Neural cell (in vitro differentiated cells): ENCODE measurements around the gene C1orf52. TPM values are rescaled to one million over a fixed set of nuclear protein-coding genes. Genes with fewer than 3 reads are reported as not detected.

Experiments used
- H2AFZ ChIP-seq: fragments of 200-600, 300-800 bp; sonication (generic), shearing (Covaris generic); 2 replicates; pipeline ENCODE4 v1.6.0; 2014; ENCODE audit warnings: low read depth, mild to moderate bottlenecking, antibody characterized with exemption, low read length, moderate library complexity
- H3F3A ChIP-seq: fragments of 200-600 bp; shearing (Covaris generic); 2 replicates; pipeline ENCODE4 v1.6.1; 2016; ENCODE audit warnings: mild to moderate bottlenecking, moderate library complexity, mixed read lengths, antibody characterized with exemption, low read length; ENCODE audit not compliant: insufficient read depth, poor library complexity, severe bottlenecking
- H3K27ac ChIP-seq: fragments of 200-600, 300-800 bp; sonication (generic), shearing (Covaris generic); 2 replicates; pipeline ENCODE4 v1.5.1; 2014; ENCODE audit warnings: mild to moderate bottlenecking, low read length, moderate library complexity
- H3K27me3 ChIP-seq: fragments of 300-800, 200-600 bp; sonication (generic), shearing (Covaris generic); 2 replicates; pipeline ENCODE4 v1.6.0; 2014; ENCODE audit warnings: mild to moderate bottlenecking, low read depth, low read length, moderate library complexity; ENCODE audit not compliant: insufficient read depth
- H3K36me3 ChIP-seq: fragments of 300-800, 200-600 bp; sonication (generic), shearing (Covaris generic); 2 replicates; pipeline ENCODE4 v1.5.1; 2014; ENCODE audit warnings: mild to moderate bottlenecking, antibody characterized with exemption, low read length, moderate library complexity; ENCODE audit not compliant: insufficient read depth
- H3K4me2 ChIP-seq: fragments of 300-800, 200-600 bp; sonication (generic), shearing (Covaris generic); 2 replicates; pipeline ENCODE4 v1.6.0; 2014; ENCODE audit warnings: mild to moderate bottlenecking, low read length
- H3K4me3 ChIP-seq: fragments of 300-800, 200-600 bp; sonication (generic), shearing (Covaris generic); 2 replicates; pipeline ENCODE4 v1.5.1; 2014; ENCODE audit warnings: mild to moderate bottlenecking, low read length, moderate library complexity
- H3K79me2 ChIP-seq: fragments of 200-600 bp; shearing (Covaris generic); replicated peaks from 2 replicates; pipeline ENCODE4 v1.6.0; 2014; ENCODE audit warnings: mild to moderate bottlenecking, low read length, moderate library complexity; ENCODE audit not compliant: insufficient read depth
- H3K9ac ChIP-seq: fragments of 300-800, 200-600 bp; sonication (generic), shearing (Covaris generic); 2 replicates; pipeline ENCODE4 v1.6.1; 2016; ENCODE audit warnings: mild to moderate bottlenecking, low read length, mixed read lengths
- H3K9me2 ChIP-seq: fragments of 200-600 bp; shearing (Covaris generic); 2 replicates; pipeline ENCODE4 v1.6.1; 2016; ENCODE audit warnings: mild to moderate bottlenecking, low read length, mixed read lengths; ENCODE audit not compliant: insufficient read depth
- H3K9me3 ChIP-seq: fragments of 200-600, 300-800 bp; sonication (generic), shearing (Covaris generic); 2 replicates; pipeline ENCODE4 v1.6.1; 2016; ENCODE audit warnings: mild to moderate bottlenecking, mixed run types, low read length, moderate library complexity, mixed read lengths
- H4K20me1 ChIP-seq: fragments of 200-600 bp; shearing (Covaris generic); 2 replicates; pipeline ENCODE4 v1.6.1; 2016; ENCODE audit warnings: mild to moderate bottlenecking, mixed run types; ENCODE audit not compliant: insufficient read depth
- CTCF ChIP-seq: fragments of 450-650 bp; IDR thresholded peaks from 2 replicates; pipeline ENCODE4 v1.5.1; 2014; ENCODE audit warnings: antibody characterized with exemption, mild to moderate bottlenecking, moderate library complexity; ENCODE audit not compliant: poor library complexity, severe bottlenecking
- EP300 ChIP-seq: fragments of 450-650 bp; conservative IDR thresholded peaks from 2 replicates; pipeline ENCODE4 v1.6.1; 2014; ENCODE audit warnings: antibody characterized with exemption, mild to moderate bottlenecking, moderate library complexity; ENCODE audit not compliant: poor library complexity, severe bottlenecking
- EZH2 ChIP-seq: fragments of 200-600, 300-800 bp; shearing (Covaris generic), sonication (generic); IDR thresholded peaks from 2 replicates; pipeline ENCODE4 v1.6.1; 2014; ENCODE audit warnings: antibody characterized with exemption, low read length, borderline replicate concordance, mild to moderate bottlenecking; ENCODE audit not compliant: insufficient read depth, poor library complexity, severe bottlenecking
- MXI1 ChIP-seq: fragments of 450-650 bp; conservative IDR thresholded peaks from 2 replicates; pipeline ENCODE4 v1.6.1; 2014; ENCODE audit warnings: antibody characterized with exemption, mild to moderate bottlenecking; ENCODE audit not compliant: poor library complexity, severe bottlenecking
- POLR2AphosphoS5 ChIP-seq: IDR thresholded peaks from 2 replicates; pipeline ENCODE4 v1.6.1; 2012
- RAD21 ChIP-seq: fragments of 450-650 bp; conservative IDR thresholded peaks from 2 replicates; pipeline ENCODE4 v1.6.1; 2014; ENCODE audit warnings: antibody characterized with exemption, mild to moderate bottlenecking, moderate library complexity
- SMC3 ChIP-seq: fragments of 450-650 bp; conservative IDR thresholded peaks from 2 replicates; pipeline ENCODE4 v1.6.1; 2014; ENCODE audit warnings: antibody characterized with exemption, mild to moderate bottlenecking, moderate library complexity; ENCODE audit not compliant: poor library complexity
- TAF1 ChIP-seq: IDR thresholded peaks from 2 replicates; pipeline ENCODE4 v1.6.1; 2012; ENCODE audit warnings: low read depth
- polyA plus RNA-seq: library from polyadenylated mRNA; depleted of rRNA; stranded (reverse); fragments of >200 nt; gene quantifications from 2 replicates; pipeline ENCODE4 v1.2.3, GENCODE V29; 2014
- TF ChIP-seq, protein P1 (sequence below): IDR thresholded peaks from 2 replicates; pipeline ENCODE4 v1.6.1; 2012; ENCODE audit warnings: borderline replicate concordance

C1orf52 gene
- polyA plus RNA-seq, 1 donor from 2014 or later = 94.6 TPM

DNA sequence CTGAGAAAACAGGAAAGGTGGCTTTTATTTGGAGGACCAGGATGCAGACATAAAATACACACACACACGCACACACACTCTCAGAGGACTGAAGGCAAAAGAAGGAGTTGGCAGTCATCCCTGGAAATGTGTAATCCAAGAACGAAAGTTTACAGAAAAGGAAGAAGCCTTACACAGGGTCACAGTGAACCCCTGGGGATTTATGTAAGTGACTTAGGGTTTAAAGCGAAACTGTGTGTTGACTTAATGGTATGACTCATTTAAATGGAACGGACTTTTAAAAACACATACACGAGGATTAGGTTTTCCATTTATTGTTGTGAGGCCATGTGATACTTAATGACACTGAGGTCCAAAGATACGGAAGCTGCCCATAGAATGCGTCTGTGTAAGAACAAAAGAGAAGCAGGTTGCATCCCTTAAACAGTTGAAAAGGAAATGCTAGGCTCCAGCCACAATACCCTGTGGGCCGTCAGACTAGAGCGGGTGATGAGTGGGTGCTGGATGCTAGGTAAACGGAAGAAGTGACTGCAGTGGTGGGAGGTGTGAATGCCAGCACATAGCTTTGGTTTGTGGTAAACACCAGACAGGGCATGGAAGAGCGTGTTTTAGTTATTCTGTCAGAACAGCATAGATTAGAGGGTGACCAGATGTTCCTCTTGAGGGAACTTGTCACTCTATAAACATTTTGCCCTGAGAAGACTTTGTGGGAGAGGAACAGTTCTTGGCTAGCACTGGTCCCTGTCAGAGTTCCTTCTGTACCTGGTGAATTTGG lies 38.6 kb upstream of the C1orf52 start:
- no peak overlapping the region for H3K4me2 ChIP-seq
- H3K9me3 ChIP-seq = no peaks in the 10 kb centered on the region

DNA sequence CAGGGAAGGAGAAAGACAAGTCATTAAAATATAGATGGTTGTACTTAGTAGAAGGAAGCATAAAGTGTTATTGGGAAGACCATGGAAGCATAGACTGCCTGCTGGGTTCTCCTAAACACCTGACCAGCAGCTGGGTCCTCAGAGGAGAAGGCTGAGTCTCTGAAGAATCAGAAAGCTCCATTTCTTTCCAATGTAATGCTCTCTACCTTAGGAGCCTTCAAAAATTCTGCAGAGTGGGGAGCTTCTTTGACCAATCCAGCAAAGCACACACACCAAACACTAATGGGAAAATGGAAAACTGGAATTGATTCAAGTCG lies 38.0 kb upstream of the C1orf52 start:
- Histone ChIP-seq H3K79me2 (no peaks in the 10 kb centered on the region), H3K36me3 (no peaks in the 10 kb centered on the region), H3K9me3 (no peaks in the 10 kb centered on the region), H4K20me1 (no peaks in the 10 kb centered on the region), H3F3A (no peaks in the 10 kb centered on the region), H3K9me2 (no peaks in the 10 kb centered on the region), H3K4me2 (no peak overlapping the region), H3K9ac (no peak overlapping the region), H3K27me3 (no peaks in the 10 kb centered on the region), H3K27ac (no peak overlapping the region), H3K4me3 (no peak overlapping the region), H2AFZ (no peak overlapping the region)
- TF ChIP-seq EZH2 (no peak), MXI1 (no peak), CTCF (no peak), EP300 (no peak), SMC3 (no peak), RAD21 (no peak), POLR2AphosphoS5 (no peak), TAF1 (no peak)
- TF ChIP-seq, protein P1, sequence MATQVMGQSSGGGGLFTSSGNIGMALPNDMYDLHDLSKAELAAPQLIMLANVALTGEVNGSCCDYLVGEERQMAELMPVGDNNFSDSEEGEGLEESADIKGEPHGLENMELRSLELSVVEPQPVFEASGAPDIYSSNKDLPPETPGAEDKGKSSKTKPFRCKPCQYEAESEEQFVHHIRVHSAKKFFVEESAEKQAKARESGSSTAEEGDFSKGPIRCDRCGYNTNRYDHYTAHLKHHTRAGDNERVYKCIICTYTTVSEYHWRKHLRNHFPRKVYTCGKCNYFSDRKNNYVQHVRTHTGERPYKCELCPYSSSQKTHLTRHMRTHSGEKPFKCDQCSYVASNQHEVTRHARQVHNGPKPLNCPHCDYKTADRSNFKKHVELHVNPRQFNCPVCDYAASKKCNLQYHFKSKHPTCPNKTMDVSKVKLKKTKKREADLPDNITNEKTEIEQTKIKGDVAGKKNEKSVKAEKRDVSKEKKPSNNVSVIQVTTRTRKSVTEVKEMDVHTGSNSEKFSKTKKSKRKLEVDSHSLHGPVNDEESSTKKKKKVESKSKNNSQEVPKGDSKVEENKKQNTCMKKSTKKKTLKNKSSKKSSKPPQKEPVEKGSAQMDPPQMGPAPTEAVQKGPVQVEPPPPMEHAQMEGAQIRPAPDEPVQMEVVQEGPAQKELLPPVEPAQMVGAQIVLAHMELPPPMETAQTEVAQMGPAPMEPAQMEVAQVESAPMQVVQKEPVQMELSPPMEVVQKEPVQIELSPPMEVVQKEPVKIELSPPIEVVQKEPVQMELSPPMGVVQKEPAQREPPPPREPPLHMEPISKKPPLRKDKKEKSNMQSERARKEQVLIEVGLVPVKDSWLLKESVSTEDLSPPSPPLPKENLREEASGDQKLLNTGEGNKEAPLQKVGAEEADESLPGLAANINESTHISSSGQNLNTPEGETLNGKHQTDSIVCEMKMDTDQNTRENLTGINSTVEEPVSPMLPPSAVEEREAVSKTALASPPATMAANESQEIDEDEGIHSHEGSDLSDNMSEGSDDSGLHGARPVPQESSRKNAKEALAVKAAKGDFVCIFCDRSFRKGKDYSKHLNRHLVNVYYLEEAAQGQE = no peak

More for the DNA sequence above, 38.6 kb upstream of the C1orf52 start:
- H4K20me1 ChIP-seq = no peaks in the 10 kb centered on the region
- no peak overlapping the region for H3K4me3 ChIP-seq
- no peak overlapping the region for H2AFZ ChIP-seq
- H3K9me2 ChIP-seq = no peaks in the 10 kb centered on the region
- TF ChIP-seq MXI1 = no peak
- H3K9ac ChIP-seq = no peak overlapping the region
- H3K36me3 ChIP-seq = no peaks in the 10 kb centered on the region
- H3K27ac ChIP-seq = no peak overlapping the region
- no peaks in the 10 kb centered on the region for H3F3A ChIP-seq
- no peaks in the 10 kb centered on the region for H3K27me3 ChIP-seq
- no peaks in the 10 kb centered on the region for H3K79me2 ChIP-seq
